Left hindlimb (tissue), 1 donor: Measurements from ENCODE around the gene IGSF11.
A peak's percentile ranks its signal among the peaks of the same experiment; 100 is the strongest.
"Not testable (repeated sequence)": the region's sequence is repeated elsewhere in the genome, so short reads cannot be mapped to it uniquely, and the experiment has no call there.

Experiments used
- DNase-seq: peaks from one replicate; pipeline ENCODE4 v3.0.0-alpha.2; 2018

IGSF11 gene, protein sequence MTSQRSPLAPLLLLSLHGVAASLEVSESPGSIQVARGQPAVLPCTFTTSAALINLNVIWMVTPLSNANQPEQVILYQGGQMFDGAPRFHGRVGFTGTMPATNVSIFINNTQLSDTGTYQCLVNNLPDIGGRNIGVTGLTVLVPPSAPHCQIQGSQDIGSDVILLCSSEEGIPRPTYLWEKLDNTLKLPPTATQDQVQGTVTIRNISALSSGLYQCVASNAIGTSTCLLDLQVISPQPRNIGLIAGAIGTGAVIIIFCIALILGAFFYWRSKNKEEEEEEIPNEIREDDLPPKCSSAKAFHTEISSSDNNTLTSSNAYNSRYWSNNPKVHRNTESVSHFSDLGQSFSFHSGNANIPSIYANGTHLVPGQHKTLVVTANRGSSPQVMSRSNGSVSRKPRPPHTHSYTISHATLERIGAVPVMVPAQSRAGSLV

GRCh38 chr3:119034256-119035013 is at the start of gene IGSF11:
Gene IGSF11, minus strand, starts transcription at chr3:119034846. Its CDS starts 264 bp downstream, at chr3:119034582.
- DNase-seq: peak; percentile 81

- DNase-seq: no peak
Observed at GRCh38 chr3:119080364-119080763, 45.7 kb upstream of the IGSF11 start.

GRCh38 chr3:119073258-119074001 is 38.8 kb upstream of the IGSF11 start:
- no peak for DNase-seq

DNA sequence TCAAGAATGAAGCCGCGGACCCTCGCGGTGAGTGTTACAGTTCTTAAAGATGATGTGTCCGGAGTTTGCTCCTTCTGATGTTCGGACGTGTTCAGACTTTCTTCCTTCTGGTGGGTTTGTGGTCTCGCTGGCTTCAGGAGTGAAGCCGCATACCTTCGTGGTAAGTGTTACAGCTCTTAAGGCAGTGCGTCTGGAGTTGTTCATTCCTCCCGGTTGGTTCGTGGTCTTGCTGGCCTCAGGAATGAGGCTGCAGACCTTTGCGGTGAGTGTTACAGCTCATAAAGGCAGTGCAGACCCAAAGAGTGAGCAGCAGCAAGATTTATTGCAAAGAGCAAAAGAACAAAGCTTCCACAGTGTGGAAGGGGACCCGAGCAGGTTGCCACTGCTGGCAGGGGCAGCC is 37.8 kb upstream of the IGSF11 start:
- not testable (repeated sequence) for DNase-seq

DNA sequence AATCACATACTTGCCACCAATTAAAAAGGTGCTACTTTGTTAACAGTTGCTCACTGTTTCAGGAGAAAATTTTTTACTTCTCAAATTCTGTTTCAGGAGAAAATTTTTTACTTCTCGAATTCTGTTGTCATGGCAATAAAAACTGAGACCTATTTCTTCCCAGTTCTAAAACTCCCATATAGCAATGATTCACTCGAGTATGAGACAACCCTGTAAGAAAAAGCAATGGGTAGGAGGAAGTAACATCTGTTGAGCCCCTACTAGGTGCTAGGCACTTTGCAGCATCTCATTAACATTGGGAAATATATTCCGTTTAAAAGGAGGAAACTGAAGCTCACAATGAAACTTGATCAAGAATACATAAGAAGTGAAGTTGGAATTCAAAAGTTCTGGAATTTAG is 35.1 kb upstream of the IGSF11 start:
- DNase-seq: no peak

GRCh38 chr3:119063471-119063870 is 28.8 kb upstream of the IGSF11 start:
- no peak for DNase-seq

DNA sequence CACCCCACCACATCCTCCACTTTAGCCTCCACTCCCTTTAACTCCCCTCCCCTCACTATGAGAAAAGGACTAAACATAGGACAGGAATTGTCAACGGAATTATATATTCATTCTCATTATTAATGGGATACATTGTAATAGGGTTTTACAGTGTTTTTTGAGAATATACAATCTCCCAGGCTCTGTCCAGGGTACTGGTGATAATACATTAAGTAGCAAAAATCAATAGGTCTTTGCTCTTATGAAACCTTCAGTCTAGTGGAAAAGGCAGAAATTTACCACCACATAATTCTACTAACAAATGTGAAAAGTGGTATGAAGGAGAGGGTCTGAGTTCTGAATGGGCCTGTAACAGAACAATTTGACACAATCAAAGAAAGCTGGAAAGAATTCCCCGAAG is 28.2 kb upstream of the IGSF11 start:
- DNase-seq: no peak

DNA sequence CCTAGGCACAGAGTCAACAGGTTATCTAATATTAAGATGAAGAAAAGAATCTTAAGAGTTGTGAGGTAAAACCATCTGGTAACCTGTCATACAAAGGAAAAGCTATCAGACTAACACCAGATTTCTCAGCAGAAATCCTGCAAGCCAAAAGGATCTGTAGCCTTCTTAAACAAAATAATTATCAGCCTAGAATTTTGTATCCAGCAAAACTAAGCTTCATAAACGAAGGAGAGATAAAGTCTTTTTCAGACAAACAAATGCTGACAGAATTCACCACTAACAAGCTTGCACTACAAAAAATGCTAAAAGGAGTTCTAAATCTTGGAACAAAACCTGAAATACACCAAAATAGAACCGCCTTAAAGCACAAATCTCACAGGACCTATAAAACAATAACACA is 9.9 kb upstream of the IGSF11 start:
- DNase-seq: no peak

DNA sequence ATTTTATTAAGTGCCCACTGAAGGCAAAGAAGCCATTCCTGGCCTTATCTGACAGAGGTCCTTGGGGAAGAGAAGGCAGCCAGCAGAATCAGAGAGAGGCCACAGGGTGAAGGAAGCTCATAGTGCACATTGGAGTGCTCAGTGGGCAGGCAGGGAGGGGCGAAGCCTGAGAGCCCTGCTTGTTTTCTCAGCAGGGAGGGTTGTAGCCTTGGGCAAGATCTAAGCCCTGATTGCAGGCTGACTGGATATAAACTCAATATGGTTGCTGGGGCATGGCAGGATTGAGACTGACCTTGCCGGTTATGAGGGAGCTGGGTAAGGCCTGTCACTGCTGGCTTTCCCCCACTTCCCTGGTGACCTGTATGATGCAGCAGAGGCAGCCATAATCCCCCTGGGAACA is 7.5 kb upstream of the IGSF11 start:
- DNase-seq: no peak

DNA sequence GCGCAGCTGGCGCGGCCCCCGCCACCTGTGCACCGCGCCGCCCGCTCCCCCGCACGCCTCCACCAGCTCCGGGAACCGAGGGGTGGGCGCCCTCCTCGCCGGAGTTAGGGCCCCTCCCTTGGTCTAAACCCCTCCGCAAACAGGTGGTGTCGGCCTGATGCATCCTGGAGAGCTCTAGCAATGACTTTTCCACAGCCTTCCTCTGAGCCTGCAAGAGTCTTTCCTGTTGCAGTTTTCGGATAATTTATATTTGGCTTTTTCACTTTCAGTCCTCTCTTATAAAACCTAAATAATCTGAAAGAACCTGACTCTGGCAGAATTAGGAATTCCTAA is 334 bp upstream of the IGSF11 start:
- no peak for DNase-seq

DNA sequence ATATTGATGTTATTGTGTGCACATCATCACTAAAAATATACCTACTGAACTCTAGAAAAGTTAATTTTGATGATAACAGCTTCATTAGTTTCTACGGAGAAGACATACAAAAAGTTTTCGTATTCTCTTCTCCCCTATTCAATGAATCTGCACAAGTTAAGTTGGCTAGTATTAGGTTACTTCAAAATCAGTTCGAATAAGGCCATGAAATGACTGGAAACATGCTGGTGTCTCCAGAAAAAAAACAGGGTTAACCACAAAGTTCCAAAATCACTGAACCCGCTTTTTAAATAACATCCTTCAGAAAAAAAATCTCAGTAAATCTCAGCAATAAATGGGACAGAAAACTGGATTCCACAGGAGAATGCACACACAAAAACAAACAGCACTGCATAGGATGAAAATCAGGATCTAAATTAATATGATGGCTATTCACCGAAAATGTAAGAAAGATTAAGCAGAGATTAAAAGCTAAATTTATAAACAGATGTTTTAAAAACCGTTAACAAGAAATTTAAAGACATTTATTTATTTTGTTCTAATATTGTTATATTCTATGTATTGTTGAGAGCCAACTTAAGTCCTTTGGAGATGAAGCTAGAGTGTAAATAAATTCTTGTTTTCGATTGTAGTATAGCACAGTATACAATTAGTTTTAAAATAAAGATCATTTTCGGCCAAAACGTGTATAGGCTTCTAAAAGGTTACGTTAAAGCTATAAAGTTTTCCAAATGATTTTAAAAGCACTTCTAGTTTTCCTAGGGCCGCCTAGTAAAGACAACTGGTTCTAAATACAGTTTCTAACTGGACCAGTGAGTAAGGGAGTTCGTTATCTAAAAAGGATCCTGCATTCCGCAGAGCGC is 1.0 kb downstream of the IGSF11 start:
- DNase-seq: no peak

DNA sequence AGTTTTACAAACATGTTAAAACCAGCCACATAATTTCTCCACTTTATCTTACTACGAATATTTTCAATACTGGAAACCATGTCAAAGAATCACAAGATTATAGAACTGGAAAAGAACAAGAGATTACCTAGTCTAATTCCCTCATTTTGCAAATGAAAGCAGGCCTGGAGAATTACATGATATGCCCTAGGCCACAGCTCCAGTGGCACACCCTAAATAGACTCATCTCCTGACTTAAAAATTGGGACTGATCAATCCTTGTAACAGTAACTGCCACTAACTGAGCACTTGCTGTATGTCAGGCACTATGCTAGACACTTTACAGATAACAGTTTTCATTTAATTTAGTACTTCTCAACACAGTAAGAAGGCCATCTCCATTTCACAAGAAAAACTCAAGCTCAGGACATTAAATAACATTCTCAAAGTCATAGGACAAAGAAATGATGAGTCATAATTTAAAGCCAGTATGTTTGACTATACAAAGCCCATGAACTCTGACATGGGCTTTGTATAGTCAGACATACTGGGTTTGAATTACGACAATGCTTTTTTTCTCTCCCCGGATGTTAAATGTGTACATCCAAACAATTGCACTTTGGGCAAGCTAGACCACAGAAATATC is 9.4 kb downstream of the IGSF11 start:
- DNase-seq: no peak

DNA sequence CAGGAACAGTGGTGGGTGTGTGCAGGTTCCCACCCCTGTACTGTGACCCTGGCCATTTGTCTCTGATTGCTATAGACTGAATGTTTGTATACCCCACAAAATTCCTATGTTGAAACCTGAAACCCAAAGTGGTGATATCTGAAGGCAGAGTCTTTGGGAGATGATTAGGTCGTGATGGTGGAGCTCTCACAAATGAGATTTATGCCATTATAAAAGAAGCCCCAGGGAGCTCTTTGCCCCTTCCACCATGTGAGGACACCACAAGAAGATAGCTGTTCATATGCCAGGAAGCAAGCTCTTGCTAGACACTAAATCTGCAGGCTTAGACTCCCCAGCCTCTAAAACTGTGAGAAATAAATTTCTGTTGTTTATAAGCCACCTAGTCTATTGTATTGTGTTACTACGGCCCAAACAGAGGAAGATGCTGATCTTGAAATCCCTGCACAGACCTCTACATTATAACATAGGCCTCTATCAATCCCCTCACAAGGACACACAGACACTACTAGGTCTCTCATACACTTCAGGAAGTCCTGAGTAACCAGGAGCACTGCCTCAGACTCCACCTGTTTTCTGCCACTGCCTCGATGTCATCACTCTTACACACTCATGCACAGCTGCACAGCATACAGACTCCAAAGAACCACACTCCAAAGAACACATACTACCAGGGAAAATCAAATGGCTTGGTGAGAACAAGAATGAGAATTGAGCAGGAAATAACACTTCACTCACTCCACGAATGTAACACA is 14.7 kb downstream of the IGSF11 start:
- no peak for DNase-seq

DNA sequence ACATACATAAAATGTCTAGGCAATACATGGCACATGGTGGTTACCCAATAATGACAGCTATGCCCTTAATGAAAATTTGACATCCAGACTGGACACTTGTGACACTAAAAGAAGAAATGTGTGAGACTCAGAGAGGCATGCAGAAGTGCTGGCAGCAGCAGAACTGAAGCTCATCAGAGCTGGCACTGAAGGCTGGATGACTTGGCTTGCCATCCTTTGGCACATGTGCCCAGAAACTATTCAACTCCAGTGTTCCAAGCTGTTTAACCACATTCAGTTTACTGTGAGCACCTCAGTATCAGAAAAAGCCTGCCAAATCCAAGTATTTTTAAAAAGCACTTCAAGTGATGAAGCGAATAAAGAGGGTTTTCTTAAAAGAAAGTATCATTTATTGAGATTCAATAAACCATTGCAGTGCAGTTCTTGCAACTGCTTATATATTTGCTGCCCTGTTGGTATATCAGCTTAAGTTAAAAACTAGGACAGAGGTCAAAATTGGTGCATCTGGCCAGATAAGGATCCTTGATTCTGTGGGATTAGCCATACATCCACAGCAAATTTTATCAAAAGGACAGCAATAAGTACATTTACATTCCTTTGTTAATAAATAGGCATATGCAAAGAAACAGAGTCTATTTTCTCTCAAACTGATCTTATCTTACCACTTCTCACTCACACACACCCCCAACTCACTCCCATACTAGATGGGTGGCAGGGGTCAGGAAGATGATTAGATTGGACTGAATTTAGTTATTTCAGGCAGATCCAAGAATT is 15.8 kb downstream of the IGSF11 start:
- DNase-seq: no peak

DNA sequence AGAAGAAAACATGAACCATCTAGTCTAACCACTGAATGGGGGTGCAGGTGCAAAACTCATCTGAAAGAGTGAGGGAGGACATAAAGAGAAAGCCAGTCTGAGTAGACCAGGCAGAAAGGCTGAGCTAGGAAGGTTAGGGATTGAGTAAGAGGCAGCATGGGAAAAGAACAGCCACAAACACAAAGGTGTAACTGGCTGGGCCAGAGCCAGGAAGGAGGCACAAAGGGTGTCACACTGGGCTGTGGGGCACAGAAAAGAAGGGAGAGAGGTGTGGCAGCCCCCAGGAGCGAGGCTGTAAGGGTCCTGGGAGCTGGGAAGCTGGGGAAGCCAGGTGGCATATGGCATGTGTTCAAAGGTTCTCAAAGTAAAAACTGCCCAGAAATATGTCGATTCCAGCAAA is 18.7 kb downstream of the IGSF11 start:
- DNase-seq: no peak

DNA sequence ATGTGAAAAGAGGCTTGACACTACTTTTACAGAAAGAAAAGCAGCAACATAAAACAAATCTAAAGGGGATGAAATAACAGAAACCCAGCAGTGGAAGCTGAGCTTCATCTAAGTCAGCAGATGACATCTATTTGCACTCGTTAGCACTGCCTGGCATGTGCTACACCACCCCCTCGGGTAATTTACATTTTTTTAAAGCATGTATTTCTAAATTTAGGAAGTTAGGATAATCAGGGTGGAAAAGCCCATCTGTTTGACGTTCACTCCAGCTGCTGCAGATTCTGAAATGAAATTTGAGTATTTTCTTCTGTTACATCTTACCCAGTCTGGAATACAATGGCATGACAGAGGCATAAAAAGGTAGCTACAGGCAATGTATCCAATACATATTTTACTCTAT is 20.7 kb downstream of the IGSF11 start:
- DNase-seq: no peak

GRCh38 chr3:119011528-119011927 is 23.1 kb downstream of the IGSF11 start:
- DNase-seq: no peak

GRCh38 chr3:118997190-118997589 is 37.5 kb downstream of the IGSF11 start:
- no peak for DNase-seq

GRCh38 chr3:118991775-118992174 is 42.9 kb downstream of the IGSF11 start:
- DNase-seq: no peak

- DNase-seq: no peak
Observed at GRCh38 chr3:118990823-118991560, 43.7 kb downstream of the IGSF11 start.
